ENCODE measurements around the gene LHPP.

Gene LHPP

GRCh38 chr10:124622866-124623536 is 161.4 kb downstream of the LHPP start:
- TF ChIP-seq POLR2A (IDR thresholded peaks at IDR 0.05; ENCODE audit: low read depth, low read length) (no peak), TAF1 (IDR thresholded peaks at IDR 0.05; ENCODE audit: borderline replicate concordance, low read depth, low read length) (no peak), POLR2AphosphoS5 (IDR thresholded peaks at IDR 0.05; ENCODE audit: low read depth, low read length) (no peak)
- DNase-seq (ENCODE audit: insufficient read length) (no peak), FAIRE-seq (no peak)

DNA sequence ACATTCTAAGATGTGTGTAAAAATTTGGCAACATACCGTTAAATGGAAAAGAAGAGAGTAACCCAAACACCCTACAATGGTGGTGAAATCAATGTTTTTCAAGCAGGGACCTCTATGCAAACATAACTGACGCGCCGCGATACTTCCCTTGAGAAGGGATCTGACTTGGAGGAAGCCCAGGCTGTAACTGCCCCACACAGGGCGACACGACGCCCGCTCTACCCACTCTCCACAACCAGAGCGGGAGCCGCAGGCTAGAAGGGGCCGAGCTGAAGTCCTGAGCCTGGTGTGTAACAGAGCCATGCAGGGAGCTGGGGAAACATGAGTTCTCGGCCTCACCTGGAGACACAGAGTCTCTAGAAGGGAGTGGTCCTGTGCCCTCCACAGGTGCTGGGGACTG is 162.4 kb downstream of the LHPP start:
- TF ChIP-seq POLR2A (IDR thresholded peaks at IDR 0.05; ENCODE audit: low read depth, low read length) (no peak), TAF1 (IDR thresholded peaks at IDR 0.05; ENCODE audit: borderline replicate concordance, low read depth, low read length) (no peak), POLR2AphosphoS5 (IDR thresholded peaks at IDR 0.05; ENCODE audit: low read depth, low read length) (no peak)
- FAIRE-seq (no peak), DNase-seq (ENCODE audit: insufficient read length) (no peak)

GRCh38 chr10:124624466-124624865 is 162.8 kb downstream of the LHPP start:
- DNase-seq (ENCODE audit: insufficient read length), result no peak
- FAIRE-seq, result no peak
- TF ChIP-seq POLR2AphosphoS5 (IDR thresholded peaks at IDR 0.05; ENCODE audit: low read depth, low read length) (no peak), TAF1 (IDR thresholded peaks at IDR 0.05; ENCODE audit: borderline replicate concordance, low read depth, low read length) (no peak), POLR2A (IDR thresholded peaks at IDR 0.05; ENCODE audit: low read depth, low read length) (no peak)

- TF ChIP-seq POLR2A (IDR thresholded peaks at IDR 0.05; ENCODE audit: low read depth, low read length) (no peak), TAF1 (IDR thresholded peaks at IDR 0.05; ENCODE audit: borderline replicate concordance, low read depth, low read length) (no peak), POLR2AphosphoS5 (IDR thresholded peaks at IDR 0.05; ENCODE audit: low read depth, low read length) (no peak)
- no peak for DNase-seq (ENCODE audit: insufficient read length)
- no peak for FAIRE-seq
Observed at GRCh38 chr10:124624895-124625294, 163.3 kb downstream of the LHPP start.

DNA sequence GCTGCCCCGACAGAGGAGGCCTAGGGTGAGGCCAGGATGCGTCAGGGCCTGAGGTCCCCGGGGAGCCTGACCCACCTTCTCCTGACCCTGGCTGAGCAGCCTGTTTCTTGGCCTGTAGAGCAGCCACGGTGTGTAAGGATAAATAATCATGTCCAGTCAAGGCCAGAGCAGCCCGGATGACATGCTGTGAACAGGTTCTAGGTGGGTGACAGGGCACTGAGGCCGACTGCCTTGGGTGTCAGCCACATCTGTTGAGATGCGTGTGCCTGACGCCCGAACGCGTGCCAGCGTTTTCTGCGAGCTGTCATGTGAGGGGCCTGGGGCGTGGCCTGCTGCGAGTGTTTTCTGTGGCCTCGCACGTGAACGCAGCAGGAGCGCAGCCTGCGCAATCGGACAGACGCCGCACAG is 164.2 kb downstream of the LHPP start:
- FAIRE-seq (no peak), DNase-seq (ENCODE audit: insufficient read length) (no peak)
- TF ChIP-seq TAF1 (IDR thresholded peaks at IDR 0.05; ENCODE audit: borderline replicate concordance, low read depth, low read length) (no peak), POLR2AphosphoS5 (IDR thresholded peaks at IDR 0.05; ENCODE audit: low read depth, low read length) (no peak), POLR2A (IDR thresholded peaks at IDR 0.05; ENCODE audit: low read depth, low read length) (no peak)

- DNase-seq (ENCODE audit: insufficient read length) (no peak), FAIRE-seq (peak; percentile 83)
- no peak for TF ChIP-seq POLR2AphosphoS5 (IDR thresholded peaks at IDR 0.05; ENCODE audit: low read depth, low read length)
- no peak for TF ChIP-seq POLR2A (IDR thresholded peaks at IDR 0.05; ENCODE audit: low read depth, low read length)
- TF ChIP-seq TAF1 (IDR thresholded peaks at IDR 0.05; ENCODE audit: borderline replicate concordance, low read depth, low read length), result no peak
Observed at GRCh38 chr10:124626759-124627380, 165.2 kb downstream of the LHPP start.

DNA sequence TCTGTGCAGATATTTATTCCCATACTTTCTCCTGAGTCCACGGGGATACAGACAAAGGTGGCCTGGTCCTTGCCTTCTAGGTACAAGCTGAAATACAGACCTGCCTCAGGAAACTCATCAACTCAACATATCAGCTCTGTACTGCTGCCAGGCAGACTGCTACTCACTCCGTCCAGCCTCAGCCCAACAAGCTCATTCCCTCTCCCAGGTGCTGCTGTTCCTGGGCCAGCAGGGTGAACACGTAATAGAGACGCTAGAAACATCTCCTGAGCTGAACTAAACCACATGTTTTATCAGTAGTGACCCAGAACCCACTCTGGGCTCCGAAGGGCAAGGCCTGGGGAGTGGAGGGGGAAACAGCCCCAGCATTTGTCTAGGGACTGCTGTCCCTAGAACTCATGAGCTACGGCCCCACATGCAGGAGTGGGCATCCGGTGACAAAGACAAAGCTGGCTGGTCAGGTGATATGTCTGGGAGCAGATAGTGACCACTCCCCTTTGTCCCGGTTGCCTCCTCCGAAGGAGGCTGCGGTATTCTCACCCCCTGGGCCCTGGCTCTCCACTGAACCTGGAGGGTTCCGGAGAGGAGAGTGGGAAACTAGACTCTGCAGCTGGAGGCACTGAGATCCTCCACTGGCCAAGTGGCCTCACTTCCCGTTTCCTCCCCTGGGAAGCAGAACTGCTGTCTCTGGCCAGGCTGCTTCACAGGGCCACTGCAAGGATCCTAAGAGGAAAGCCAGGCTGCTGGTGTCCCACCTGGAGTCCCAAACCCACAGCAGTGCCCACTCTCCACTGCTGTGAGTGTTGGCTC is 166.4 kb downstream of the LHPP start:
- no peak for TF ChIP-seq TAF1 (IDR thresholded peaks at IDR 0.05; ENCODE audit: borderline replicate concordance, low read depth, low read length)
- TF ChIP-seq POLR2A (IDR thresholded peaks at IDR 0.05; ENCODE audit: low read depth, low read length), result no peak
- no peak for TF ChIP-seq POLR2AphosphoS5 (IDR thresholded peaks at IDR 0.05; ENCODE audit: low read depth, low read length)
- no peak for FAIRE-seq

DNA sequence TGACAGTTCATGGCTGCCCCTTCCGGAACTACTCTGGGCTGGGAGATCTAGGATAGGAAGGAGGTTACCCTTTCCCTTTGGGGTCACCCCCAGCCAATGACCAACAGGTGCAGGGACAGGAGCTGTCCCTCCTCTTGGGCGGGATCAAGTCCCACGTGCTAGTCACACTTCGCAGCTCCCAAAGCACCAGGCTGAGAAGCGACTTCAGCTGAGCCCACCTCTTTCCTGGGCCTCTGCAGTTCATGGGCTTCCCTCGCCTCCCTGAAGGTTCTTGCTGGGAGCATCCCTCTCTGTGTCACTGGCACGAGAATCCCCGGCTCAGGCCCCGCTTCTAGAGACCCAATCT is 167.0 kb downstream of the LHPP start:
- FAIRE-seq, result no peak
- TF ChIP-seq TAF1 (IDR thresholded peaks at IDR 0.05; ENCODE audit: borderline replicate concordance, low read depth, low read length), result no peak
- no peak for TF ChIP-seq POLR2A (IDR thresholded peaks at IDR 0.05; ENCODE audit: low read depth, low read length)
- no peak for TF ChIP-seq POLR2AphosphoS5 (IDR thresholded peaks at IDR 0.05; ENCODE audit: low read depth, low read length)

More for the DNA sequence above, 166.4 kb downstream of the LHPP start:
- DNase-seq (ENCODE audit: insufficient read length), result no peak

GRCh38 chr10:124629415-124629814 is 167.8 kb downstream of the LHPP start:
- DNase-seq (ENCODE audit: insufficient read length), result no peak
- no peak for TF ChIP-seq POLR2AphosphoS5 (IDR thresholded peaks at IDR 0.05; ENCODE audit: low read depth, low read length)
- TF ChIP-seq POLR2A (IDR thresholded peaks at IDR 0.05; ENCODE audit: low read depth, low read length), result no peak
- TF ChIP-seq TAF1 (IDR thresholded peaks at IDR 0.05; ENCODE audit: borderline replicate concordance, low read depth, low read length), result no peak
- no peak for FAIRE-seq

More for the DNA sequence above, 167.0 kb downstream of the LHPP start:
- no peak for DNase-seq (ENCODE audit: insufficient read length)

DNA sequence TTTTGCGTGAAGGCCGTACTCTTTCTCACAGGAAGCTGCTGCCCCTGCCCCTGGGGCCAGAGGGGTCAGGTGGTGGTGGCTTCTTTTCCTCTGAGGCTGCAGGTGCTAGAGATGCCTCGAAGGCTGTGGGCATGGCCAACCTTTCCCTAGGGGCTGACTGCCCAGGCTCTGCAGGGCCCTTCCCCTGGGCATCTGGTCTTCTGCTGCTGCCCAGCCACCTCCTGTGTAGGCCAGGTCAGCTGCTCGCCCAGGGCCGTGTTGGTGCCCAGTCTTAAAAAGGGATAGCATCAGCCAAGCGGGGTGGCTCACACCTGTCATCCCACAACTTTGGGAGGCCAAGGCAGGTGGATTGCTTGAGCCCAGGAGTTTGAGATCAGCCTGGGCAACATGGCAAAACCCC is 168.2 kb downstream of the LHPP start:
- FAIRE-seq (no peak), DNase-seq (ENCODE audit: insufficient read length) (no peak)
- TF ChIP-seq POLR2AphosphoS5 (IDR thresholded peaks at IDR 0.05; ENCODE audit: low read depth, low read length), result no peak
- TF ChIP-seq POLR2A (IDR thresholded peaks at IDR 0.05; ENCODE audit: low read depth, low read length), result no peak
- TF ChIP-seq TAF1 (IDR thresholded peaks at IDR 0.05; ENCODE audit: borderline replicate concordance, low read depth, low read length), result no peak

DNA sequence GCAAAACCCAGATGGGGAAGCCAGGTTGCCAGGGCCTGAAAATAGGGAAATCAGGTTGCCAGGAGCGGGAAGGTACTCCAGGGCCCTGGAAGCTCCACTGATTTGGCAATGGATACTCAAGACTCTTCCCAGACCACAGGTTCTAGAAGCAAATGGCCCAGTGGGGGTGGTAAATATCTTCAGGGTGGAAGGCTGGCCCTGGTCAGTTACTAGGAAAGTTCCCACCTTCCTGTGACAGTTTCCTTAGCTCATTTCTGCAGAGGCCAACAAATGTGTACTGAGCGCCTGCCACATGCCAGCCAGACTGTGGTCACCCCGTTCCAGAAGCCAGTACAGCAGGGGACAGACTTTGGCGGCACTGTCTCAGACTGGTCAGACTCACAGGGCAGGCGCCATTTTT is 168.9 kb downstream of the LHPP start:
- FAIRE-seq (no peak), DNase-seq (ENCODE audit: insufficient read length) (no peak)
- TF ChIP-seq POLR2A (IDR thresholded peaks at IDR 0.05; ENCODE audit: low read depth, low read length) (no peak), TAF1 (IDR thresholded peaks at IDR 0.05; ENCODE audit: borderline replicate concordance, low read depth, low read length) (no peak), POLR2AphosphoS5 (IDR thresholded peaks at IDR 0.05; ENCODE audit: low read depth, low read length) (no peak)

All from GM12892 (cell line).